NCI-H2107 treated with DMSO at 0.1 percent for 48 hours (cell line): ENCODE data around the gene TMEM181.
"Not testable (repeated sequence)": the region's sequence is repeated elsewhere in the genome, so short reads cannot be mapped to it uniquely, and the experiment has no call there.

ENCODE experiments used
- DNase-seq: peaks from one replicate; lab custom pipeline; 2025; ENCODE audit not compliant: unreplicated experiment; lab: John Stamatoyannopoulos, UW

Gene TMEM181

DNA sequence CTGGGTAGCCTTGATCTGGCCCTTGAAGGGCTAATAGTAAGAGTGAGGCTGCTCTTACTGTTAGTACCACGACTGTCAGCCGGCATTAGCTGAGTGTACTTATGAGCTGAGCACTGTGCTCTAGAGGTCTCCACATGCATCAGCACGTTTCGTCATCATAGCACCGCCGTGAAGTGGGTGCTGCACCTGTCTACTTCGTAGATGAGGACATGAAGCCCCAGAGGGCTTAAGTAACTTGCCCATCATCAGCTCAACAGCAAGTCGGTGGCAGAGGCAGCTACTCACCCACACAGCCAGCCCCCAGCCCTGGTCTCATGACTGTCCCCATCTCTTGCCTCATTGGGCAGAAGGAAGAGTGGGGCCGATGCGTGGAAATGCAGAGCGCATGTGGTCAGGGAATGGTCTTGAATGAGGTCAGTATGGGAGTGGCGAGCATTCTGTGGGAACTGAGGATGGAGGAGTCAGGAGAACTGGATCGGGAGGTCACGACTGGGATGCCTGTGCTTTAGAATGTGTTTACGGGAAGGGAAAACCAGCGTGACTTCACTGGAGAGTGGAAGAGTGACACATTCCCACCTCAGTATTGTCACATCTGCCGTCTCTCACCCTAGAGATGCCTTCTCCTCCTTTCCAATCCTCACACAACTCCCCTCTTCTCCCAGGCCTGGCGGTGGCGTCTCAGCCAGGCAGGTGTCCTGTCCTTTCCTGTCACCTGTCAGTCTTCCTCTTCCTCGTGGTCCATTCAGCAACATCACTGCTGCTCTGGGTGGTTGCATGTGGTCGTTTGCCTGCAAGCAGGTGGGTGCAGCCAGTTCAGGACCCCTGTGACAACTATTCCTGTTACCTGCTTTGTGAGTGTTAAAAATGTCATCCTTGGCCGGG lies 95.9 kb downstream of the TMEM181 start:
- peak; percentile 85 for DNase-seq

DNA sequence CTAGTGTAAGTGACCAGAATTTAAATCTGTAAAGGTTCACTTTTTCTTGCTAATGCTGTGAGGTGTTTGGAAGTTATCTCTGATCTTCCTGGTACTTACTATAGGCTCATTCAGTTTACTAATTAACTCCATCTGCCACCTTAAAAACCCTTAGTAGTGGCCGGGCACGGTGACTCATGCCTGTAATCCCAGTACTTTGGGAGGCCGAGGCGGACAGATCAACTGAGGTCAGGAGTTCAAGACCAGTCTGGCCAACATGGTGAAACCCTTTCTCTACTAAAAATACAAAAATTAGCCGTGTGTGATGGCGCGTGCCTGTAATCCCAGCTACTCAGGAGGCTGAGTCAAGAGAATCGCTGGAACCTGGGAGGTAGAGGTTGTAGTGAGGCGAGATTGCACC lies 97.1 kb downstream of the TMEM181 start:
- DNase-seq = not testable (repeated sequence)

DNA sequence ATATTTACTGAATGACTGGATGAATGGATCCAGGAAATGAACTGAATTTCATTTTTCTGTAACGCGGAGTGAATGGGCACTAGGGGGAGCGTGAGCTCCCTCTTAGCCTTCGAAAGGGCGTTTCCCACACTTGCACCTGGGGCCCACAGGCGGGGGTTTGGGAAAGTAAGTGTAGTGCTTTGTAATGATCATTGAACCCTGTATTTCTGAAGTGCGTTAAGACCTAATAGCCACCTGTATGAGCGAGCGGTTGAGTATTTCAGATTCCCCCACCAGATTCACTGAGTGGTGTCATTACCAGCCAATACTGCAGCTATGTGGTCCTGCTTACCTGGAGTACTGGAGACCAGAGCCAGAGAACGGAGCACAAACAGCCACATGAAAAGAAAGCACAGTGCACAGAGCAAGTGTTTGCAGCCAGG lies 100.5 kb downstream of the TMEM181 start:
- DNase-seq = peak; percentile 95

DNA sequence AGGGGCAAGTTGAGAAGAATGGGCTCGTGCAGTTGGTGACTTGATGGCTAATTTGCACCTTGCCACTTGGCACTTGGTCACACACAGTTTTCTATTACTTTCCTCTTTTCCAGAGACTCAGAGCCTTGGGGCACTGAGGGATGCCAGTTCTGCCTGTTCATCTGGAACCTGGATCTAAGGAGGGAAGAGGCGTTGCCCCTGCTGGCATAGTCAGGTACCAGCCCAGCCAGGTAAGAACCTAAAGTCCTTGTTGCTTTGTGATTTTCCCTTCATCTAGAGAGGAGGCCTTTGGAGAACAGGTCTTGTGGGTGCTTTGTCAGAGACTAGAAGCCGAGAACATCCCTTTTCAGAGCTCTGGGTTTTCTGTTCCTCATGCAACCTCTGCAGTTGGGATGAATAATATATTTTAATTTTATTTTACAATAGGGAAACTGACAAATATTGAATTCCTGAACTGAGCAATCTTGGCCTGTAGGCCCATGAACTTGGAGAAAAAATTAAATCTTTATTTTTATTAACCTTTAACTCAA lies 101.3 kb downstream of the TMEM181 start:
- DNase-seq = no peak

DNA sequence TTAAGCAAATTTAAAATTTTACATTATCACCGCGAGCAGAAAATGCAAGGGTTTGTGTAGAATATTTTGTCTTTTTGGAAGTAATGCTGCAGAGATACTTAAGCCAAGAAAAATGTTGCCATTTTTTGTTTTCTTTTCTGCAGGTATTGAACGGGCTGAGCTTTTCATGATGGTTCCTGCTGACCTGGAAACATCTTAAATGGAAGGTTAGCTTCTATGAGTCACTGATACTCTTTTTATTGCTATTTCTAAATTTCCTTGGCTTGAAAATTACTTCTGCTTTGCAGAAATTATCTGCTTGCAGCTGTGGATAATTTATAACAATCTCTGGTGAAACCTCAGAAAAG lies 102.7 kb downstream of the TMEM181 start:
- peak; percentile 61 for DNase-seq

DNA sequence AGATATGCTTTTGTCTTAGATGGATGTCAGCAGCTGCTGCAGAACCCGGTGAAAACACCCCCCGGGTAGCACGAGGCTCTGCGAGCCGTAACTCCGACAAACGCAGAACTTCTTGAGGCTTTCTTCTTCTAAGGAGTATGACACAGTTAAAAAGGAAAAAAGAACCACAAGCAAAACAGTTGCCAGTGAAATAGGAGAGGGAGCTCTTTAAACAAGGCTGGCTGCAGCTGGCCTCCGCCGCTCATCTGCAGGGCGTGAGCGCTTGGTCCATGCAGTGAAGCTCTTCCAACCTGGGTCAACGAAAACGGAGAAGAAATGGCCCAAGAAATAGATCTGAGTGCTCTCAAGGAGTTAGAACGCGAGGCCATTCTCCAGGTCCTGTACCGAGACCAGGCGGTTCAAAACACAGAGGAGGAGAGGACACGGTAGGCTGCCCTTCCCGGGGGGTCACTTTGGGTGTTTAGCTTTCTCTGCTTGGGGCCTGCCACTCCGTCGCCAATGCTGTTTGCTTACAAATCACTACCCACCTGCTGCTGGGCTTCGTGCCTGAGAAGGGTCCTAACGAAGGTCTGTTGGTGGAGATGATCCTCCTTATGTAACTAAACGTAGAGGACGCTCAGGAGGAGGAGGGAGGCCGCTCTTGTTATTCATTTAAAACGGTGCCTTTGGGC lies 103.2 kb downstream of the TMEM181 start:
- DNase-seq = peak; percentile 68

DNA sequence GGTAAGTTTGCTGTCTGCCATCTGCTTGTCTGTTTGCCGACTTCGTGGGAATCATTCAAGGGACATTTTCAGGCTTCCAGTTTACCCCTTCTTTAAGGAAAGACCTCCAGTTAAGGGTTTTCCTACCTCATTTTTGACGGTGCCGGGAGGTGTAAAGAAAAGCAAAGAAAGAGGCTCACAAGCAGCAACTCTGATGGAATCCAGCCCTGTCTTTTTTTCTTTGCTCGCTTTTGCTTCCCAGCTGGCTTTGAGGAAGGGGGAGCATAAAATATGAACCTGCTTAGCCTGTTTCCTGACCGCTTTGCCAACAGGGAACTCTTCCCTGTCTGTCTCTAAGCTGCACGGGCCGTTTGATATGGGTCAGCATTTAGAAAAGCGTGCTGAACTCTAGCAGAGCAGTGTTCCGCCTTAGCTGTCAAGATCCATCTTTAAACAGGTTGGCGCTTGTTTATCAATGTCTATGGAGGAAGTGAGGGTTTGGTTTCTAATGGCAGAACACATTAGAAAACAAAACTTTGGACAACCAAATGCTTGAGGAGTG lies 103.8 kb downstream of the TMEM181 start:
- DNase-seq = peak; percentile 57

DNA sequence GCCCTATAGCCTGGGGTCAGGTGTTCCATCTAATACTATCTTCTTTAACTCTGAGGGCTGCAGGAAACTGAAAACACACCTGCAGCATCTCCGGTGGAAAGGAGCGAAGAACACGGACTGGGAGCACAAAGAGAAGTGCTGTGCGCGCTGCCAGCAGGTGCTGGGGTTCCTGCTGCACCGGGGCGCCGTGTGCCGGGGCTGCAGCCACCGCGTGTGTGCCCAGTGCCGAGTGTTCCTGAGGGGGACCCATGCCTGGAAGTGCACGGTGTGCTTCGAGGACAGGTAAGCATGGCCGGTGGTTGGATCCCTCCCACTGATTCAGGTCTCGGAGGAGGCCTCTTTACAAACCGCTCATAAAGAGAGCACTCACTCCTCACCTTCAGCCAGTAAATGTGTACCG lies 105.4 kb downstream of the TMEM181 start:
- DNase-seq = no peak

DNA sequence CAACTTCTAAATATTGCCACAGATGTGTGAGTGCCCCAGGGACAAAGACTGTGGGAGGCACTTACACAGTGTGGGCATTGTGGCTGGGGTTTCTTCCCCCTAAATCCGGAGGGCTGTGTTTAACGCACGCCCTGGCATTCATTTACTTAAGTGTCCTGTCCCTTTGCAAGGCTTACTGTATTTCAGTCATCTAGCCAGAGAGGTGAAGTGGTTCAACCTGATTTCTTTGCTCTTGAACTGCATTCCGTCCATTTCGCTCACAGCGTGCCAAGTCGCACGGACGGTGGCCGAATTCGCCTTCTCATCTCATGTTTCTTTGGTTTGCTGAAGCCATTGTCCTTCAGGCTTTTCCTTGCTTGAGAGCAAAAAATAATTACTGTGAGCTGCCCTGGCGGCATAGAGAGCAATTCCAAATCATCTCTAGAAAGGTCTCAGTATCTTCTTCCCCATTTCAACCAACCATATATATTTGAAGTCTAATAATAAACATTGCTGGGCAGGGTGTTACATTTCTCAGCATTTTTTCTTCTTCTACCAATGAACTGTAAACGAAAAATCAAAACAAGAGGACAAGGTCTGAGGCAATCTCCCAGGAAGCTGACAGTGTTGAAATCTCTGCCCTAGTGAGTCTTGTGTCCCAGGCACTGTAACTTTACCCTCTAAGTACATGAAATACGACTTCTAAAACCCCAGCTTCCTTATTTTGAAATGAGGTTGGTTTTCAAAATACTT lies 106.9 kb downstream of the TMEM181 start:
- peak; percentile 34 for DNase-seq

DNA sequence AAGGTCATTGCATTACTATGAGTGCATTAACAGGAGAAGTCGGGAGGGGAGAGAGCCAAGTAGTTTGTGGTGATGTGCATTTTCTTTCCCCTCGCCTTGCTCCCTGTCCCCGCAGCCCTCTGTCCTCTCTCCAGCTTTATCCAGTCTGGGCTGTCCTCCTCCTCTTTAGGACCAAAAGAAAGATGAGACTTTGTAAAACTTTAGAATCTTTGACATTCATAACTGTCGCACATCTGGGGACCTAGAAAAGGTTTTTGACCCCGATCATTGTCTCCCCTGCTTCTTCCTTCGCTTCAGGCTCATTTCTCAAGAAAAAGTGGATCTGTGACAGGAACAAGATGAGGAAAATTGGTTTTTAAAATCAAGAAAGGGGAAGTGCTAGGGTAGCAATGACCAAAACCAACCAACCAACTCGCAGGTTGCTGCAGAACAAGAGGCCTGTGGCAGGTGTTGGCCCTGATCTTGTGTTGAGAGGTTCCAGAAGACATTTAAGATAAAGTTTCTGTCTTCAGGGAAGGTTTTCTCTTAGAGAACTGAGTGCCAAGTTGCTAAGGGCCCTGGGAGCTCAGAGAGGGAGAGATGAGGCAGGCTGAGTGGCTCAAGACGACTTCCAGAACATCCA lies 107.6 kb downstream of the TMEM181 start:
- no peak for DNase-seq

DNA sequence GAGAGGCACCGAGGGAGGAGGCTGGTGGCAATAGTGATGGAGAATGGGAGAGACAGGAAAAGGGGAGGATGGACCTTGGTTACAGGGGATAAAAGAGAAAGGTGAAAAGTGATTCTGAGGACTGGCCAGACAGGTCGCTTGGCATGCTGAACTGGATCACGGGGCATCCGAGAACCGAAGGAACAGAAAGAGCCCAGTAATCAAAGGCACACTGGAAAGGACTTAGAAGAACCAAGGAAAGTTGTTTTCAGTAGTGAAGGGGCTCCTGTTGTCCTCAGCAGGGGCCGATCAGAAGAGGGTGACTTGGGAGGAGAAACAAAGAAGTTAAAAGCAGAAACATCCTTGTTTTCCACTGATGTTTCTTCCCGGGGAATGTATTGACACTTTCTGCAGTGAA lies 108.8 kb downstream of the TMEM181 start:
- no peak for DNase-seq

DNA sequence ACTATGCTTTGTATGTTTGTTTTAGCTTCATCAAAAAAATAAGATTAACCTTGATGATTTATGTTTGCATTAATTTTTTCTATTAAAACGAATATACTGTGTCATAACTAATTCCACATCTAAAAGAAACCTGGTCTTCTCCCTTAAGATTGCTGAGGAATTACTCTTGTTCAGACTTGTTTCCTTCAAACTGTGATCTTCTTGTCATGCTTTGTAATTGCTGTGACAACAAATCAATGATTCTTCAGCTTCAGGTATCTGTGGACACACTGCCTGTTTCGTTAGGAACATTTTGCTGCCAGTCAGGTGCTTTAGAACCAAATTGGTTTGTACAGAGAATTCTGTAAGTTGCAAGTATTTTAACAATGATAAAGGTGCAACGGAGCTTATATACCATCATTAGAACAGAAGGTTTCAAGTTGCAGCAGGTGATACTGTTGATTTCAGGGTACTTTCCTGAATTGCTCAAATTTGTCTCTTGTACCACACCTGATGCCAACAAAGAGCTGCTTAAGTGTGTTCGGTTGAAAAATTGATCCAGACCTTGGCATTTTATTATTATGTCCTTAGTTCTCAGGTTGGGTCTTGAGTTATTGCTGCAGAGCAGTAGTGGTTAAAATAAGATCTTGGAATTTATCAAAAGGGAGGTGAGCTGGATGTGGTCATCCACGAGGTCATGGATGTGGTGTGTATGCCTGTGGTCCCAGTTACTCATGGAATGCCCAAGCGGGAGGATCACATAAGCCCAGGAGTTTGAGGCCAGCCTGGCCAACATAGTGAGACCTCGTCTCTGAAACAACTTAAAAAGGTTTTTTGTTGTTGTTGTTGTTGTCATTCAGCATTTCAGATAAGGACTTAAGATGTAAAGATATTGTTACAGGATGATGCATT lies 109.5 kb downstream of the TMEM181 start:
- DNase-seq = peak; percentile 50

DNA sequence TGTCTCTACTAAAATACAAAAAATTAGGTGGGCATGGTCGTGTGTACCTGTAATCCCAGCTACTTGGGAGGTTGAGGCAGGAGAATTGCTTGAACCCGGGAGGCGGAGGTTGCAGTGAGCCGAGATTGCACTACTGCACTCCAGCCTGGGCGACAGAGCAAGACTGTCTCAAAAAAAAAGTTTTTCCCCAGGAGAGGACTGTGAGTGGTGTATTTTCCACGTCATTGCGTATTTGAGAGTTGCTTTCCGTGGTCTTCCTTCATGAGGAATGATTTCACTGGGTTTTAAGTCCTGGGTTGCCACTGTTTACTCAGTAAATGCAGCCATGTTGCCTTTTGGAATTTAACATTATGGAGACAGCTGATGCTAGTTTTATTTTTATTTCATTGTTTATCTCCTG lies 112.2 kb downstream of the TMEM181 start:
- not testable (repeated sequence) for DNase-seq

DNA sequence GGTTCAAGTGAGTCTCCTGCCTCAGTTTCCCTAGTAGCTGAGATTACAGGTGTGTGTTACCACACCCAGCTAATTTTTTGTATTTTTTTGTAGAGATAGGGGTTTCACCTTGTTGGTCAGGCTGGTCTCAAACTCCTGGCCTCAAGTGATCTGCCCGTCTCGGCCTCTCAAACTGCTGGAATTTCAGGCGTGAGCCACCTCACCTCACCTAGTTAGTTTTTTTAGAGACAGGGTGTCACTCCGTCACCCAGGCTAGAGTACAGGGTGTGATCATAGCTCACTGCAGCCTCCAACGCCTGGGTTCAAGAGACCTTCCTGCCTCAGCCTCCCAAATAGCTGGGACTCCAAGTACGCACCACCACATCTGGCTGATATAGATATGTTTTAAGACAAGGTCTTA lies 112.8 kb downstream of the TMEM181 start:
- DNase-seq = no peak

DNA sequence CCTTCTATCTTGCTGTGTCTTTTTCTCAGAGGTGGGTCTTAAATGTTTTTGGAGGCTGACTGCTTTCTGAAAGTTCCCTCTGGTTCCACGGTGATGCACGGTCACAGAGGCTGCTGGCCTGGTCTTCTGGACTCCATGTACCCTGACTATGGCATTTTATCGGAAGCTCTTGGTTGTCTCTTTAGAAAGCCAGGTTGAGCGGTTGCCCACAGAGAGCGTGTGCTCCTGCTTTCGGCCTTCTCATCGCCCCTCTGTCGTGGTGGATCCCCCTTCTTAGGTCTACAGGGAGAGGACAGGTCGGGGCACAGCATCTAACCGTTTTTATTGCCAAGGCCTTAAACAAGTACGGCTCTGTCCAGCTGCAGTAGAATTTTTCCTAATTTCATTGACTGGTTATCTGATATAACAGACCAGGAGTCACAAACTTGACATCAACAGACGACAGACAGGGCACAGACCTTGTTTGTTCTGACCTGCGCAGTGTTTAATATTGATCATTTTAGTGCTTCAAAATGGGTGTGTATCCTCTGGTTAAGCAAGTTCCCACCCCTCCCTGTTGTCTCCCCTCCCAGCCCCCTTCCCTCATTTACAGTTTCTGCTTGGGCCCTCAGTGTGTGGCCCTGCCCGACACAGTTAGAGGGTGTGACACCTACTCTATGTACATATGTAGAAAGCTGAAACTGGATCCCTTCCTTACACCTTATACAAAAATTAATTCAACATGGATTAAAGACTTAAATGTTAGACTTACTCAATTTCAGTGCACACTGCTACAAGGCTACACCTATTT lies 114.6 kb downstream of the TMEM181 start:
- no peak for DNase-seq

DNA sequence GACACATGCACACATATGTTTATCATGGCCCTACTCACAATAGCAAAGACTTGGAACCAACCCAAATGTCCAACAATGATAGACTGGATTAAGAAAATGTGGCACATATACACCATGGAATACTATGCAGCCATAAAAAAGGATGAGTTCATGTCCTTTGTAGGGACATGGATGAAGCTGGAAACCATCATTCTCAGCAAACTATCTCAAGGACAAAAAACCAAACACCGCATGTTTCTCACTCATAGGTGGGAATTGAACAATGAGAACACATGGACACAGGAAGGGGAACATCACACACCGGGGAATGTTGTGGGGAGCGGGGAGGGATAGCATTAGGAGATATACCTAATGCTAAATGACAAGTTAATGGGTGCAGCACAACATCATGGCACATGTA lies 117.2 kb downstream of the TMEM181 start:
- not testable (repeated sequence) for DNase-seq

DNA sequence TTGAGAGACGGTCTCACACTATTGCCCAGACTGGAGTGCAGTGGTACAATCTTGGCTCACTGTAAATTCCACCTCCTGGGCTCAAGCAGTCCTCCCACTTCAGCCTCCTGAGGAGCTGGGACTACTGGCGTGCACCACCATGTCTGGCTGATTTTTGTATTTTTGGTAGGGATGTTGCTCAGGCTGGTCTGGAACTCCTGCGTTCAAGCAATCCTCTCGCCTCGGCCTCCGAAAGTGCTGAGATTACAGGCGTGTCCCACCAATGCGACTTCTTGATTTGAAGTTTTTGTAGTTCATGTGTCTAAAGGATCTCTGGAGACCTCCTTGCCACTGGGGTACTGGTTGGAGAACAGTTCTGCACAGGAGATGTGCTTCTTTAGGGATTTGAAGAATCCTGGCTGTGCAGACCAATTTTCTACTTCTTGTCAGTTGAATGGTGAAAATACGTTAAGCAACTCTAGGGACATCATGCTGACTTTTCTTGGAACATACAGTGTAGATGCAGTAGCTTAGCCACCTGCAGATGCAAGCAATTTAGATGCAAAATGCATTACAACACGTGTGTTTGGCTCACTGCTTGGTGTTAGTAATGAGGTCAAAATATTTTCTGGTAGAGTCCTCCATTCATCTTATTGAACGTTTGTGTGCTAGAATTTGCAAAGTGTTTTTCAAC lies 118.2 kb downstream of the TMEM181 start:
- no peak for DNase-seq

DNA sequence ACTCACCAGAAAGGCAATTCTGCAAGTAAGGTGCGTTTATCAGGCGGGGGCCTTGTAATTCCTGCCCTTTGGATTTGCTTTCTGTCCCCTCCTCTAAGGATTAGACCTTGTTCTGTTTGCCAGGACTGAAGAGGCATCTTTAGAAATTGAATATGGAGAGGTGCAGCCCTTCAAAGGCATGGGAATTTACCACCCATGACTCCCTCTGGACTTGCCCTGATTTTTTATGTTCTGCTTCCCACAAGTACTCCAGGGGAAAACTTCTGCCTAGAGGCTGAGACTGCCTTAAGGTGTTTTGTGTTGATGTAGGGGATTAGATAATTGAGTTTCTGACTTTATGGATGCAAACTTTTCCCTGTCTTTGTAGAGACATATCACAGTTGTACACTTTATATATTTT lies 120.1 kb downstream of the TMEM181 start:
- DNase-seq = no peak

DNA sequence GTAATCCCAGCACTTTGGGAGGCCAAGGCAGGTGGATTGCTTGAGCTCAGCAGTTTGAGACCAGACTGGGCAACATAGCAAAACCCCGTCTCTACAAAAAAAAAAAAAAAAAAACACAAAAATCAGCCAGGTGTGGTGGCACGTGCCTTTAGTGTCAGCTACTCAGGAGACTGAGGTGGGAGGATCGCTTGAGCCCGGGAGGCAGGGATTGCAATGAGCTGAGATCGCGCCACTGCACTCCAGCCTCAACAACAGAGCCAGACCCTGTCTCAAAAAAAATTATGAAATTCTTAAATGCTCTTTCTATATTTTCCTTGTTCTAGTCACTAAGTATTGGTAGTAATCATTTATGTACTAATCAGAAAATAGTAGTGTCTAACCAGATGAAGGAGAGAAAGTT lies 120.6 kb downstream of the TMEM181 start:
- DNase-seq = no peak
